Measurements from ENCODE around the gene OR6J1.
"Not testable (repeated sequence)": the region's sequence is repeated elsewhere in the genome, so short reads cannot be mapped to it uniquely, and the experiment has no call there.

The OR6J1 gene

GRCh38 chr14:22644305-22644635, at the start of gene OR6J1:
Gene OR6J1 (minus strand): TSS chr14:22644352. CDS start chr14:22634811, 9,541 bp downstream.
- DNase-seq (ENCODE audit: low read depth in 2 of 2): no peak

GRCh38 chr14:22692194-22692593, 48.0 kb upstream of the OR6J1 start:
- DNase-seq (ENCODE audit: low read depth in 2 of 2): no peak

- DNase-seq (ENCODE audit: low read depth in 2 of 2): no peak
Measured at GRCh38 chr14:22691171-22691570, 47.0 kb upstream of the OR6J1 start.

GRCh38 chr14:22689199-22689598, 45.0 kb upstream of the OR6J1 start:
- DNase-seq (ENCODE audit: low read depth in 2 of 2): no peak

- DNase-seq (ENCODE audit: low read depth in 2 of 2): not testable (repeated sequence)
Measured at GRCh38 chr14:22687969-22688368, 43.8 kb upstream of the OR6J1 start.

- not testable (repeated sequence) for DNase-seq (ENCODE audit: low read depth in 2 of 2)
Measured at GRCh38 chr14:22686176-22686611, 42.0 kb upstream of the OR6J1 start.

- DNase-seq (ENCODE audit: low read depth in 2 of 2): no peak
Measured at GRCh38 chr14:22685467-22685866, 41.3 kb upstream of the OR6J1 start.

GRCh38 chr14:22683428-22683827, 39.3 kb upstream of the OR6J1 start:
- DNase-seq (ENCODE audit: low read depth in 2 of 2): not testable (repeated sequence)

- no peak for DNase-seq (ENCODE audit: low read depth in 2 of 2)
Measured at GRCh38 chr14:22678221-22678620, 34.1 kb upstream of the OR6J1 start.

GRCh38 chr14:22677551-22677950, 33.4 kb upstream of the OR6J1 start:
- DNase-seq (ENCODE audit: low read depth in 2 of 2): not testable (repeated sequence)

- peak in 1 of 2 donors; percentile 16 for DNase-seq (ENCODE audit: low read depth in 2 of 2)
Measured at GRCh38 chr14:22671622-22672021, 27.5 kb upstream of the OR6J1 start.

GRCh38 chr14:22668863-22669262, 24.7 kb upstream of the OR6J1 start:
- no peak for DNase-seq (ENCODE audit: low read depth in 2 of 2)

GRCh38 chr14:22668417-22668816, 24.3 kb upstream of the OR6J1 start:
- DNase-seq (ENCODE audit: low read depth in 2 of 2): no peak

- DNase-seq (ENCODE audit: low read depth in 2 of 2): no peak
Measured at GRCh38 chr14:22667881-22668280, 23.7 kb upstream of the OR6J1 start.

- no peak for DNase-seq (ENCODE audit: low read depth in 2 of 2)
Measured at GRCh38 chr14:22666203-22666893, 22.2 kb upstream of the OR6J1 start.

- DNase-seq (ENCODE audit: low read depth in 2 of 2): no peak
Measured at GRCh38 chr14:22664261-22664660, 20.1 kb upstream of the OR6J1 start.

- DNase-seq (ENCODE audit: low read depth in 2 of 2): no peak
Measured at GRCh38 chr14:22660654-22661053, 16.5 kb upstream of the OR6J1 start.

GRCh38 chr14:22658946-22659345, 14.8 kb upstream of the OR6J1 start:
- no peak for DNase-seq (ENCODE audit: low read depth in 2 of 2)

- no peak for DNase-seq (ENCODE audit: low read depth in 2 of 2)
Measured at GRCh38 chr14:22657861-22658260, 13.7 kb upstream of the OR6J1 start.

GRCh38 chr14:22656945-22657731, 13.0 kb upstream of the OR6J1 start:
- DNase-seq (ENCODE audit: low read depth in 2 of 2): no peak

- no peak for DNase-seq (ENCODE audit: low read depth in 2 of 2)
Measured at GRCh38 chr14:22656226-22656625, 12.1 kb upstream of the OR6J1 start.

- no peak for DNase-seq (ENCODE audit: low read depth in 2 of 2)
Measured at GRCh38 chr14:22653012-22653621, 9.0 kb upstream of the OR6J1 start.

GRCh38 chr14:22651586-22651985, 7.4 kb upstream of the OR6J1 start:
- no peak for DNase-seq (ENCODE audit: low read depth in 2 of 2)
